Neural crest cell (in vitro differentiated cells): ENCODE data around the gene ENKD1. TPM values are rescaled to one million over a fixed set of nuclear protein-coding genes. Genes with fewer than 3 reads are reported as not detected.
A peak's percentile ranks its signal among the peaks of the same experiment; 100 is the strongest.

Experiments used
- DNase-seq: peaks from one replicate; pipeline ENCODE4 v3.0.0; 2021; ENCODE audit warnings: low read depth, mixed read lengths, low spot score
- H3K27ac Mint-ChIP-seq: one replicate; pipeline ENCODE4 v1.8.0; 2021; ENCODE audit warnings: mild to moderate bottlenecking, mixed read lengths; ENCODE audit not compliant: unreplicated experiment
- H3K27me3 Mint-ChIP-seq: 2 replicates; pipeline ENCODE4 v1.8.0; 2021; ENCODE audit warnings: low read depth, mild to moderate bottlenecking, mixed read lengths
- H3K36me3 Mint-ChIP-seq: 2 replicates; pipeline ENCODE4 v1.8.0; 2021; ENCODE audit warnings: low read depth, mild to moderate bottlenecking, mixed read lengths
- H3K4me1 Mint-ChIP-seq: 2 replicates; pipeline ENCODE4 v1.8.0; 2021; ENCODE audit warnings: mixed read lengths
- H3K4me3 Mint-ChIP-seq: one replicate; pipeline ENCODE4 v1.8.0; 2021; ENCODE audit warnings: mild to moderate bottlenecking, mixed read lengths
- H3K9me3 Mint-ChIP-seq: 2 replicates; pipeline ENCODE4 v1.8.0; 2021; ENCODE audit warnings: mixed read lengths
- CTCF ChIP-seq: fragments of 200-600 bp; sonication (generic); conservative IDR thresholded peaks from 2 replicates; pipeline ENCODE4 v1.5.0; 2021; ENCODE audit warnings: antibody characterized with exemption, mild to moderate bottlenecking
- total RNA-seq: library from RNA; stranded (reverse); gene quantifications from 2 replicates; pipeline ENCODE4 v1.2.1, GENCODE V29; 2021

The ENKD1 gene
- total RNA-seq, 1 donor from 2014 or later = 23.3 TPM

GRCh38 chr16:67647681-67648080 lies 18.9 kb downstream of the ENKD1 start:
- Mint-ChIP-seq H3K36me3 (no peaks in the 10 kb centered on the region), H3K27ac (no peak overlapping the region), H3K4me3 (no peak overlapping the region), H3K4me1 (peaks cover 17% of the 10 kb centered on the region), H3K27me3 (peaks cover 59% of the 10 kb centered on the region), H3K9me3 (no peaks in the 10 kb centered on the region)
- TF ChIP-seq CTCF = no peak
- no peak for DNase-seq

DNA sequence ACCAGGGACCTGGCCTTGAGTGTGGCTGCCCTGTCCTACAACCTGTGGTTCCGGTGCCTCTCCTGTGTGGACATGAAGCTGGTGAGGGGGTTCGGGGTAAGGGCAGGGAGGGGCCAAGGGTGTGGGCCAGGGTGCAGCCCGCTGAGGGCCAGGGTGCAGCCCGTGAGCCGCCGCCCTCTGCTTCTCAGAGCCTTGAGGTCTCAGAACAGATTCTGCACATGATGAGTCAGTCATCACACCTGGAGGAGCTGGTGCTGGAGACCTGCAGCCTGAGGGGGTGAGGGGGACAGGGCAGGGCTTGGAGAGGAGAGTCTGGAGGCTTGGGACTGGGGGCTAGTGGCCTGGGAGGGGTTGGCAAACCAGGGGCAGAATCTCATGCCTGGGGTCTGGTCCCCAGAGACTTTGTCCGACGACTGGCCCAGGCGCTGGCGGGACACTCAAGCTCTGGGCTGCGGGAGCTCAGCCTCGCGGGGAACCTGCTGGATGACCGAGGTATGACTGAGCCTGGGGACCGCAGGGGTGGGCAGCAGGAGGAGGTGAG lies 19.4 kb downstream of the ENKD1 start:
- no peak for DNase-seq
- H3K27me3 Mint-ChIP-seq = peaks cover 55% of the 10 kb centered on the region

DNA sequence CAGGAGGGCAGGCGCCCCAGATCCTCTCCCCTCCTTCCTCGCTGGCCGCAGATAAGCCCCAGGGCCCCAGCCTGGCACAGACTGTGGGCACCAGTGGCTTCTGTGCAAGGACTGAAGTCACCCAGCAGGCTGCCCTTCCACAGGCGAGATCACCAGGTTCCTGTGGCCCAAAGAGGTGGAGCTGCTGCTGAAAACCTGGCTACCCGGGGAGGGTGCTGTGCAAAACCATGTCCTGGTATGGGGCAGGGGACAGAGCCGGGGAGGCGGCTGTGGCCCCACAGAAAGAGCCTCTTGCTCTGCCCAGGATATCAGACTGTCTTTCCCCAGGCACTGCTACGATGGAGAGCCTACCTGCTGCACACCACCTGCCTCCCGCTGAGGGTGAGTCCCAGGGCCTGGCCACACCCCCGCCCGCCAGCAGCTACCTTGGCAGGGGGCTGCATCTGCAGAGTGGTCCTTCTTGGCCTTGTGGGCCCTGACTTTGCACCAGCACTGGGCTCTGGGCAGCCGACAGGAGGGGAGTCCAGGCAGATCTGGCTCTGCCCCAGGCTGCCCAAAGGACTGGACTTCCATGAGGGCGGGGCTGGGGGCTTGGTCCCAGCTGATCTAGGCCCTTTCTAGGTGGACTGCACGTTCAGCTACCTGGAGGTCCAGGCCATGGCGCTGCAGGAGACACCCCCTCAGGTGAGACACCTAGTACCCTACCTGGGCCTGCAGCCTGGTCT lies 21.0 kb downstream of the ENKD1 start:
- no peak for DNase-seq
- no peak overlapping the region for H3K27ac Mint-ChIP-seq
- peaks cover 39% of the 10 kb centered on the region for H3K27me3 Mint-ChIP-seq
- no peaks in the 10 kb centered on the region for H3K9me3 Mint-ChIP-seq
- H3K4me1 Mint-ChIP-seq = peaks cover 9% of the 10 kb centered on the region
- H3K36me3 Mint-ChIP-seq = no peaks in the 10 kb centered on the region
- no peak overlapping the region for H3K4me3 Mint-ChIP-seq
- no peak for TF ChIP-seq CTCF

More for the DNA sequence above, 19.4 kb downstream of the ENKD1 start:
- Mint-ChIP-seq H3K27ac (no peak overlapping the region), H3K36me3 (no peaks in the 10 kb centered on the region), H3K9me3 (no peaks in the 10 kb centered on the region), H3K4me3 (no peak overlapping the region), H3K4me1 (peaks cover 17% of the 10 kb centered on the region)
- no peak for TF ChIP-seq CTCF

DNA sequence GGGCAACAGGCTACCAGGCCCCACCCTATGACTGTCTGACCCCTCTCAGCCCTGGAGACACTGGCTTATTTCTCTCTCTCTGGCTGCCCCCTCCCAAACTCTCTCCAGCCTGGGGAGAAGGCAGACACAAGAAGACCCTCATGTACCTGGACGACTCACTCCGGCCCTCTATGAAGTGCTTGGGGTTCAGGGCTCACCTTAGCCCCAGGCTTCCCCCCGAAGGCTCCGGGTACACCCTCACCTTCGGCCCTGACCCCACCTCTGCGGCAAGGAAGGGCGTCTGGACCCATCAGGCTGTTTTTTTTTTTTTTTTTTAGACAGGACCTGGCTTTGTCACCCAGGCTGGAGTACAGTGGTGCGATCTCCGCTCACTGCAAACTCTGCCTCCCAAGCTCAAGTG lies 22.5 kb downstream of the ENKD1 start:
- Mint-ChIP-seq H3K27ac (no peak overlapping the region), H3K9me3 (no peaks in the 10 kb centered on the region), H3K4me3 (peak overlapping the region; percentile 19), H3K36me3 (peaks cover 1% of the 10 kb centered on the region), H3K27me3 (peaks cover 26% of the 10 kb centered on the region), H3K4me1 (no peaks in the 10 kb centered on the region)
- no peak for DNase-seq
- no peak for TF ChIP-seq CTCF

- peaks cover 26% of the 10 kb centered on the region for H3K27me3 Mint-ChIP-seq
- TF ChIP-seq CTCF = no peak
- H3K36me3 Mint-ChIP-seq = peaks cover 6% of the 10 kb centered on the region
- H3K4me3 Mint-ChIP-seq = no peak overlapping the region
- no peak overlapping the region for H3K27ac Mint-ChIP-seq
- DNase-seq = no peak
- H3K9me3 Mint-ChIP-seq = no peaks in the 10 kb centered on the region
- H3K4me1 Mint-ChIP-seq = no peaks in the 10 kb centered on the region
Measured at GRCh38 chr16:67641779-67642708, 24.5 kb downstream of the ENKD1 start.
